Measurements from ENCODE around the gene DOCK3.
"Not testable (repeated sequence)": the region's sequence is repeated elsewhere in the genome, so short reads cannot be mapped to it uniquely, and the experiment has no call there.

DOCK3 gene

GRCh38 chr3:50651445-50651844 lies 23.3 kb upstream of the DOCK3 start:
- DNase-seq: no peak

GRCh38 chr3:50651920-50652529 lies 22.7 kb upstream of the DOCK3 start:
- no peak for DNase-seq

GRCh38 chr3:50652709-50653108 lies 22.0 kb upstream of the DOCK3 start:
- no peak for DNase-seq

- DNase-seq: no peak
Measured at GRCh38 chr3:50653937-50654595, 20.7 kb upstream of the DOCK3 start.

- no peak for DNase-seq
Measured at GRCh38 chr3:50655009-50655830, 19.5 kb upstream of the DOCK3 start.

- DNase-seq: no peak
Measured at GRCh38 chr3:50656417-50657195, 18.1 kb upstream of the DOCK3 start.

GRCh38 chr3:50657407-50657806 lies 17.3 kb upstream of the DOCK3 start:
- DNase-seq: no peak

- no peak for DNase-seq
Measured at GRCh38 chr3:50657816-50658215, 16.9 kb upstream of the DOCK3 start.

- DNase-seq: no peak
Measured at GRCh38 chr3:50658416-50658815, 16.3 kb upstream of the DOCK3 start.

- DNase-seq: no peak
Measured at GRCh38 chr3:50658831-50659230, 15.9 kb upstream of the DOCK3 start.

- DNase-seq: no peak
Measured at GRCh38 chr3:50660386-50660785, 14.3 kb upstream of the DOCK3 start.

GRCh38 chr3:50661321-50661837 lies 13.3 kb upstream of the DOCK3 start:
- no peak for DNase-seq

GRCh38 chr3:50662408-50662807 lies 12.3 kb upstream of the DOCK3 start:
- DNase-seq: no peak

GRCh38 chr3:50665081-50665840 lies 9.5 kb upstream of the DOCK3 start:
- no peak for DNase-seq

- DNase-seq: not testable (repeated sequence)
Measured at GRCh38 chr3:50665841-50666115, 8.9 kb upstream of the DOCK3 start.

GRCh38 chr3:50666837-50667236 lies 7.9 kb upstream of the DOCK3 start:
- DNase-seq: no peak

GRCh38 chr3:50671331-50671730 lies 3.4 kb upstream of the DOCK3 start:
- DNase-seq: peak; percentile 58

GRCh38 chr3:50672656-50673055 lies 2.1 kb upstream of the DOCK3 start:
- DNase-seq: no peak

- DNase-seq: no peak
Measured at GRCh38 chr3:50673931-50674330, 796 bp upstream of the DOCK3 start.

GRCh38 chr3:50675179-50676030 lies 678 bp downstream of the DOCK3 start:
- DNase-seq: peak; percentile 10

GRCh38 chr3:50676031-50676705 lies 1.4 kb downstream of the DOCK3 start:
- DNase-seq: no peak

Data from NCI-H510A (cell line).